ENCODE data around the gene GIPC1.
"Not testable (repeated sequence)": the region's sequence is repeated elsewhere in the genome, so short reads cannot be mapped to it uniquely, and the experiment has no call there.

The GIPC1 gene

DNA sequence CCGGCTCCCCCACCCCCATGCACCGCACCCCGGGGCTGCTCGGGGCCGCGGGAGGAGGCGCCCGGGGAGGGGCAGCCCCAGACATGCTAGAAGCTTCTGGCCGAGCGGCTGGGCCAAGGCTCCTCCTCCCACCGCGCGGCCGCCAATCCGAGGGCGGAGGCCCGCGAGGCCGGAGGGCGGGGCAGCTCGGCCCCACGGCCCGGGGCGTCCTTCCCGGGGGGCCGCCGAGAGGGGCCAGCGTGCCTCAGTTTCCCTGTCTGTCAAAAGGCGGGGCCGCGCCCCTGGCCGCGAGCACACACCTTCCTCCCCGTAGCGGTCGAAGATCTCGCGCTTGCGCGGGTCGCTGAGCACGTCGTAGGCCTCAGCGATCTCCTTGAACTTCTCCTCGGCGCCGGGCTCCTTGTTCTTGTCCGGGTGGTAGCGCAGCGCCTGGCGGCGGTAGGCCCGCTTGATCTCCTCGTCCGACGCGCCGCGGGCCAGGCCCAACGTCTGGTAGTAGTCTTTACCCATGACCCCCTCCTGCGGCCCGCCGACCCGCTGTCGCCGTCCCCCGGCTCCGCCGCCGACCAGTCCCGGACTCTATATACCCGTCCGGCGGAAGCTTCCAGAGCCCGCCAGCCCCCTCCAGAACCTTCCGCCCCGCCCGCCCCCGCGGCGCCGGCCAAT lies 22.0 kb upstream of the GIPC1 start, which contains the start of gene DNAJB1:
TSS of gene DNAJB1 (minus strand) at position 558 of the 666 bp plus-strand sequence. CDS start at position 510, 48 bp downstream.
- peak; percentile 84 for DNase-seq (ENCODE audit: low read depth)

DNA sequence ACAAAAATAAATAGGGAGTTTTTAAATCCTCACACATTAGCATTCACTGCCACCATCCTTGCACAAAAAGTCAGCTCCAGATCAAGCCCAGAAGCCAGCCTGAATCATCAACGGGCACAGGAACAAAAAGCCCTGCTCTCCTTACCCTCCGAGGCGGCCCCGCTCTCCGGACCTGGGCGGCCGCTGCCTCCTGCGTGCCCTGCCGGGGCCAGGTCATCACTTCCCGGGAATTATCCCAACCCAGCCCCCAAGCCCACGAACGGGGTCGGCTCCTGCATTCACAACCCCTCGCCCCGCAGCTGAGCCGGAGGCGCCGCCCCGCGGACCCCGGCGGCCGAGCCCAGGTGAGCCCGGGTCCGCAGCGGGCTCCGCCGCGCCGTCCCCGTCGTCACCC lies 21.5 kb upstream of the GIPC1 start:
- peak; percentile 41 for DNase-seq (ENCODE audit: low read depth)

DNA sequence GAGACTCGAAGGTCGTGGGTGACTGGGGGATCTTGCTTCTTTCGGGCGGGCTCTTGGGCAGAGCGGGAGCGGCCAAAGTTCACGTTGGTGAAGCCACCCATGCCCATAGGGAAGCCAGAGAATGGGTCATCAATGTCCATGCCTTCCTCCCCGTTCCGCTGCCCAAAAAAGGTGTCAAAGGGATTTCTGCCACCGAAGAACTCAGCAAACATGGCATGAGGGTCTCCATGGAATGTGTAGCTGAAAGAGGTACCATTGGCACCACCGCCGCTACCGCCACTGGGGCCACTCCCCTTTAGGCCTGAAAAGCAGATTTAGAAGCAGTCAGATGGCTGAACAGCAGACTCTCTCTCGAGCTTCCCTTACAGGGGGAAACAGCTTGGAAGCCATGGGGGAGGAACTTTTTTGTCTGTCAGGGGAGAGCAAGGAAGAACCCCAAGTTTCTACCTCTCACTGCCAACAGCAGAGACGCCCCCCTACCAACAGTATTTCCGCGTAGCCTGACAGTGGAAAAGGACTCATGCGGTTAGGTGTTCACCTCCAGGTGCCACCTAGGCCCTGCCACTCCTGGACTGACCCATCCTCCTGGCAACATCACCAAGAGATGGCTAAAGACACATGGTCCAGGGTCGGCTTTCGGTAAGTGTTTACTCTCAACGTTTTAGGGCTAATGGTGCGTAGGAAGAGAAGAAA lies 21.0 kb upstream of the GIPC1 start:
- DNase-seq (ENCODE audit: low read depth): peak; percentile 24

DNA sequence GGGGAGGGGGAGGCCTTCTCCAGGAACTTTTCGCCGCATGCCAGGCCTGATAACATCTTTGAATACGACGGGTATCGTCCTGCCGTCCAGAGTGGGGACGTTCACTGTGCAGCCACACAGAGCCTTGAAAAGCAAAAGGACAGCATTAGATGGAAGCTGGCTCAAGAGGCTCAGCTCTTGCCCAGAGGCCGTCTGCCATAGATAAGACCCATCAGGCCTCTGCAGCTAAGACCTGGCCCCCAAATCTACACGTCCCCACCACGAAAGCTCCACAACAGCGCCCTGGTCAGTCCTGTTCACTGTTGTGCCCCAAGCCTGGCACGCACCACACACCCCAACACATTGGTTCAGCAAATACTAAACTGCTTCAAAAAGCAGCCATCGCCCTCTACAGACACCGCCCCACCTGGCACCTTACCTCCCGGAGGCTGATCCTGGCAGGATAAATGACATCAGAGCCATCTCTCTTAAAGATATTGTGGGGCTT lies 20.2 kb upstream of the GIPC1 start:
- DNase-seq (ENCODE audit: low read depth): no peak

DNA sequence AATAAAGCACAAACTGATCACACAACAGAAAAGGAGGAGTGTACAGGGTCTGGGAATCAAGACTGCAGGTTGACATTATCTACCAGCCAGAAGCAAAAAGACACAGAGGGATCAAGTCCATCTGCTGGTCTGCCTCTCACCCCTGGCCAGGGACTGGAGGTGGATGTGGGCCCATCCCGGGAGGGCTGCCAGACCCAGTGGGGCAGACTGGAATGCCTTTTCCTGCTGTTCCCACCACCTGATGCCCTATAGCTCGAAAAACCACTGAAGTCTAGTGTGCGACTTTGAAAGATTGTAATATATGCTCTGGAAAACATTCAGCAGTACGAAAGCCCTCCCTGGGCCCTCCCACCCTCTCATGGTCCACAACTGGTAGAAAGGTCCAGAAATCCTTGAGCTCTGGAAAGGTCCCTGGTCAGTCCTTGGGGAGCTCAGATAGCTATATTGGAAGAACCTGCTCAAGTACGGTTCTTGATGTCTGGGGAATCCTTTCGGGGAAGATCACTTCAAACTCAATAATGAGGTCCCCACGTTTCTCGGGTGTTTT lies 19.6 kb upstream of the GIPC1 start:
- DNase-seq (ENCODE audit: low read depth): peak; percentile 67

DNA sequence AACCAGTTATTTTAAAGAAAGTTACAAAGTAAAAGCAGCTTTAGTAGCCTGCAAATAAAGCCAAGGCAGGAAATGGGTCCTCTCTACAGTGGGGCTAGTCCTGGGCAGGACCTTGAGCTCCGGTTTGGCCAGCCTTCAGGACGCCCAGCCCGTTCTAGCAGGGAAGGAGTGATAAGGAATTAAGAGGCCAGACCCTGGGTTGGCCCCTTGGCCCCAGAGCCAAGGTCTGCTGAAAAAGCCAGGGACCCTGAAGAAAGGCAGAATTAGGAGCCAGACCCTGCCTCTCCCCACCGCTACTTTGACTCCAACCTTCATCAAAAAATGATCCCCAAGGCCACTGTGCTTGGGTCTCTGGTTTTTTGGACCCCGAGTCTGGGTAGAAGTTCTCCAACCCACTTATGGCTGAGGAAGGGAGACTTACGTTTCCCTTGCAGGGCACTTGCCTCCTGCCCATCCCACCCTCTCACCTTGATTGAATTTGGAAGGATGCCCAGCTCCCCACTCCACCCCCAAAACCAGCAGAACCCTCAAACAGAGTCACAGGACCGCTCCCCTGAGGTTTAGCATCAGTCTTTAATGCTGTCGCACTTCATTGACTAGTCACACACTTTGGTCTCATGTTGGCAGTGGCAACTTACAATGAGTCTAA lies 18.4 kb upstream of the GIPC1 start:
- no peak for DNase-seq (ENCODE audit: low read depth)

DNA sequence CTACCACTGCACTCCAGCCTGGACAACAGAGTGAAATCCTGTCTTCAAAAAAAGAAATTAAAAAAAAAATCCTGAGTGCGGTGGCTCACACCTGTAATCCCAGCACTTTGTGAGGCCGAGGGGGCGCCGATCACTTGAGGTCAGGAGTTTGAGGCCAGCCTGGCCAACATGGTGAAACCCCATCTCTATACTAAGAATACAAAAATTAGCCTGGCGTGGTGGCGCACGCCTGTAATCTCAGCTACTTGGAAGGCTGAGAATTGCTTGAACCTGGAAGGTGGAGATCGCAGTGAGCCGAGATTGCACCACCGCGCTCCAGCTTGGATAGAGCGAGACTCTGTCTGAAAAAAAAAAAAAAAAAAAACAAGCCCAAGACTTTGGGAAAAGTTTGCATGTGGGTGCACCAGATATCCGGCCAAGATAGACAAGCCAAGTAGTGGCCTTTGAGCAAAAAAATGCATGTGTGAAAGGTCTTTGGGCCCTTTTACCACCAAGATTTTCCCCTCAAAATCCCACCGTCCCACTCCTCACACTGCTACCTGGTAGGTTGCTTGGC lies 16.6 kb upstream of the GIPC1 start:
- DNase-seq (ENCODE audit: low read depth): no peak

DNA sequence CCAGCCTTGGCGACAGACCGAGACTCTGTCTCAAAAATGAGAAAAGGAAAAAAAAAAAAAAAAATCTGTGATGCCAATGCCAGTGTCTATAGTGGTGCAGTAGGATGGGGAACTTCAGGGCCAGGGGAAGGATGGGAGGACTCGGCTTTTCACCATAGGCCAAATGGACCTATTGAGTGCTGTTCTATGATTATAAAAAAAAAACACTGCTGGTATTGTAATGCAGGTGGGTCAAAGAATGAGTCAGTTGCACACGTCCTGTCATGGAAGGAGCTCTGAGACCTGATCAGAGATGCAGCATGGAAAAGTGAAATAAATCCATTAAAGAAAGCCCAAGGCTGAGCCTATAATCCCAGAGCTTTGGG lies 15.3 kb upstream of the GIPC1 start:
- DNase-seq (ENCODE audit: low read depth): no peak

DNA sequence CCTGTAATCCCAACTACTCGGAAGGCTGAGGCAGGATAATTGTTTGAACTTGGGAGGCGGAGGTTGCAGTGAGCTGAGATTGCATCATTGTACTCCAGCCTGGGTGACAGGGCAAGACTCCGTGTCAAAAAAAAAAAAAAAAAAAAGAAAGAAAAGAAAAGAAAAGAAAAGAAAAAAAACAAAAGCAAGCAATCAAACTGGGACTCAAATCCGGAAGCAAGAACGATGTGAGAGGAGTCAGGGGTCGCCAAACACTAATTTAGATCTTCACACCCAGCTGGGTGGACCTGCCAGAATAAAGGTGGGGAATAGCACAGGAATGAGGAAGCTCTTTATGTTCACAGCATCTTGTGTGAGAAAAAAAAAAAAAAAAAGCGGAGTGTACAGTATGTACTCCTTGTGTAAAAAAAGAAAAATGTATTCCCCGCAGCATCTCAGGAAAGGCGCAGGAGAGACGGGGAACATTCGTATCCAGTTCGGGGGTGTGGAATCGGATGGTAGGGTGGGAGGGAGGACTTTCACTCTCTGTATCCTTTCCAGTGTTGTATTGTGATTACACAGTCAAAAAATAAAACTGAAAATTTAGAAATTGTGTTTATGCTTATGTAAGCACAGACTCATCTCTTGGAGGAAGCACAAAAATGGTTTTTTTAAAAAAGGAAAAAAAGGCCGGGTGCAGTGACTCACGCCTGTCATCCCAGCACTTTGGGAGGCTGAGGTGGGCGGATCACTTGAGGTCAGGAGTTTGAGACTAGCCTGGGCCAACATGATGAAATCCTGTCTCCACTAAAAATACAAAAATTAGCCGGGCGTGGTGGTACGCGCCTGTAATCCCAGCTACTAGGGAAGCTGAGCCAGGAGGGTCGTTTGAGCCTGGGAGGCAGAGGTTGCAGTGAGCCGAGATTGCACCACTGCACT lies 14.6 kb upstream of the GIPC1 start:
- DNase-seq (ENCODE audit: low read depth): peak; percentile 85

DNA sequence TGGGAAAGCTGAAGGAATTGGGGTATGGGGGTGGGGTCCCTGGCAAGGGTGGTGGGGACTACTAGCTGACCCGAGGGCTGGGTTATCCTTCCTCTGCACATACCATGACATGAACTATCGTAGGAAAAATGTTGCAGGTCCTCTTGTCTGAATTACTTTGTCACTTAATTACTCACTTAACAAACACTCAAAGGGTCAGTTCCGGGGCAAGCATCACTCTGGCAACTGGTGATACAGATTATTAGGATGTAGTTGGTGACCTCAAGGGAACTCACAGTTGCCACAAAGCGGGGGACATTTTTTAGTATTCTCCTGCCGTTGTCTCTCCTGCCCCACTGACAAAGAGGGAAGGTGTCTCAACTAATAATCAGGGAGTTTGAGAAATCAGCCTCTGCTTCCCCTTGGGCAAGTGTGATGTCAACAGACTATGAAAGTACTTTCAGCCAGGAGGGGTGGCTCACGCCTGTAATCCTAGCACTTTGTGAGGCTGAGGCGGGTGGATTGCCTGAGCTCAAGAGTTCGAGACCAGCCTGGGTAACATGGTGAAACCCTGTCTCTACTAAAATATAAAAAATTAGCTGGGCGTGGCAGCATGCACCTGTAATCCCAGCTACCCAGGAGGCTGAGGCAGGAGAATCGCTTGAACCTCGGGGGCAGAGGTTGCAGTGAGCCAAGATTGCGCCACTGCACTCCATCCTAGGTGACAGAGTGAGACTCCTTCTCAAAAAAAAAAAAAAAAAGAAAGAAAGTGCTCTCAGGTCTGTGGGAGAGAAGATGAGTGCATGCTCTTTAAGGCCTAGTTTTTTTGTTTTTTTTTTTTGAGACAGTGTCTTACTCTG lies 12.0 kb upstream of the GIPC1 start:
- DNase-seq (ENCODE audit: low read depth): peak; percentile 92

DNA sequence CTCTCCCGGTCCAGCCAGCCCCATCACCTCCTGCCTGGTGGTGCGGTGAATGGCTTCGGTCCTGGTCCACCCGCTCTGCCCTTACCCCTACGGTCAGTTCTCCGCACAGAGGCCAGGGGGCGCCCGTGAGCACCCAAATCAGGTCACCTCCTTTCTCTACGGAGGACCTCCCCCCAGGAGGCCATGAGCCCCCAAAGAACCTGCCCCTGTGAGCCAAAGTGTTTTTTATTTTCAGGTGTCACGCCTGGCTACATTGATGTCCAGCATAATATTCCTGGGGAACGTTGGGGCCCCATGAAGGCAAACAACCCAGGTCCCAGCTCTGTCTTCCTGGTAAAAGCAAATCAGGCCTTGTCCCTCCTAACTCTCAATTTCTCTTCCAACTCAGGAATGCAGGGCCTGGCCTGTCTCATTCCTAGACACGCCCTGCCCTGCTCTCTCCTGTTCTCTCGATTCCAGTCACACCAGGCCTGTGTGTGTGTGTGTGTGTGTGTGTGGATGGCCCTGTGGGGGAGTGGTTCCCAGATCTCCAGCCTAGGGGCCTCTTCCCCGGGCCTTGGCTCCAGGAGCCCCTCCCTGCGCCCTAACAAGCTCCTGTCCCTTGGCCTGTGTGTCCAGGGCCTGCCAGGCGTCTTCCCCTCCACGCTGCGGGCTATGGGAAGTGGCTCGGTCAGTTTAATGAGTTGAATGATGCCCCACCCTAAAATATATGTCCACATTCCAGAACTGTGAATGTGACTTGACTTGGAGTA lies 9.7 kb upstream of the GIPC1 start:
- DNase-seq (ENCODE audit: low read depth): peak; percentile 98

DNA sequence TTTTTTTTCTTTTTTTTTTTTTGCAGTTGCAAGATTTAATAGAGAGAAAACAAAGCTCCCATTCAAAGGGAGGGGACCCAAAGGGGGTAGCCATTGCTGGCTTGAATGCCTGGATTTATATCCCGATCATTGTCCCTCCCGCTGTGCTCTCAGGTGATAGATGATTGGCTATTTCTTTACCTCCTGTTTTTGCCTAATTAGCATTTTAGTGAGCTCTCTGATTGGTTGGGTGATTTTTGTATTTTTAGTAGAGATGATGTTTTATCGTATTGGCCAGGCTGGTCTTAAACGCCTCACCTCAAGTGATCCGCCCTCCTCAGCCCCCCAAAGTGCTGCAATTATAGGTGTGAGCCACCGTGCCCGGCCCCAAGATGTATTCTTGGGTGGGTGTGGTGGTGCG lies 8.6 kb upstream of the GIPC1 start:
- DNase-seq (ENCODE audit: low read depth): not testable (repeated sequence)

DNA sequence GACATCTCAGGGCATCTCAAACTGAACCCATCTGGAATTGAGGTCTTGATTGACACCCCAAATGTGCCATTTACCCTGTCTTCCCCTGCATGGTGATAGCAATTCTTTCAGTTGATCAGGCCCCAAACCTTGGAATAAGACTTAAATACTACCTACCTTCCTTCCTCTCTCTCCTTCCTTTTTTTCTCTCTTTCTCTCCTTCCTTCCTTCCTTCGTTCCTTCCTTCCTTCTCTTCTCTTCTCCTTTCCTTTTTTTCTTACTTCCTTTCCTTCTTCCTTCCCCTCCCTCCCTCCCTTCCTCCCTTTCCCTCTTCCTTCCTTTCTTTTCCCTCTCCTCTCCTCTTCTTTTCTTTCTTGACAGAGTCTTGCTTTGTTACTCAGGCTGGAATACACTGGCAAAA lies 7.4 kb upstream of the GIPC1 start:
- DNase-seq (ENCODE audit: low read depth): no peak

DNA sequence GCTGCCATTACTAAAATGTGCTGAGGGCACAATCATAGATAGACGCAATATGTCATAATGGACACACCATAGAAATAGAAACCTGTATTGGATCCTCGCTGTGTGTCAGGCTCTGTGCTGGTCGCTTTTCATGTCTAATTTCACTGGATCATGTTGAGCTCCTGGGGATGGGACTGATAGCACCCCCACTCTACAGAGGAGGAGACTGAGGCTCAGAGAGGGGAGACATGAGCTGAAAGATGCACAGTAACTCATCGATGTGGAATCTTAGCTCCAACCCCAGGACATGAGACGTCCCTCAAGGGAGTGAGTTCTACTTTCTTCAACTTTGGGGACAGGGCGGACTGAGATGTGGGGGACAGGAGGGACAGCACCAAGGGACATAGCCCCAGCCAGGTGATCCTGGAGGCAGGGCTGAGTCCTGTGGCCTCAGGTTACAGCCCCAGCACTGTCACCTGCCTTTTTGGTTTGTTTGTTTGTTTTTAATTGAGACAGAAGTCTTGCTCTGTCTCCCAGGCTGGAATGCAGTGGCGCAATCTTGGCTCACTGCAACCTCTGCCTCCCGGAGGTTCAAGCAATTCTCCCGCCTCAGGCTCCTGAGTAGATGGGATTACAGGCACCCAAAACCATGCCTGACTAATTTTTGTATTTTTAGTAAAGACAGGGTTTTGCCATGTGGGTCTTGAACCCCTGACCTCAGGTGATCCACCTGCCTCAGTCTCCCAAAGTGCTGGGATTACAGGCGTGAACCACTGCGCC lies 6.6 kb upstream of the GIPC1 start:
- DNase-seq (ENCODE audit: low read depth): peak; percentile 76

DNA sequence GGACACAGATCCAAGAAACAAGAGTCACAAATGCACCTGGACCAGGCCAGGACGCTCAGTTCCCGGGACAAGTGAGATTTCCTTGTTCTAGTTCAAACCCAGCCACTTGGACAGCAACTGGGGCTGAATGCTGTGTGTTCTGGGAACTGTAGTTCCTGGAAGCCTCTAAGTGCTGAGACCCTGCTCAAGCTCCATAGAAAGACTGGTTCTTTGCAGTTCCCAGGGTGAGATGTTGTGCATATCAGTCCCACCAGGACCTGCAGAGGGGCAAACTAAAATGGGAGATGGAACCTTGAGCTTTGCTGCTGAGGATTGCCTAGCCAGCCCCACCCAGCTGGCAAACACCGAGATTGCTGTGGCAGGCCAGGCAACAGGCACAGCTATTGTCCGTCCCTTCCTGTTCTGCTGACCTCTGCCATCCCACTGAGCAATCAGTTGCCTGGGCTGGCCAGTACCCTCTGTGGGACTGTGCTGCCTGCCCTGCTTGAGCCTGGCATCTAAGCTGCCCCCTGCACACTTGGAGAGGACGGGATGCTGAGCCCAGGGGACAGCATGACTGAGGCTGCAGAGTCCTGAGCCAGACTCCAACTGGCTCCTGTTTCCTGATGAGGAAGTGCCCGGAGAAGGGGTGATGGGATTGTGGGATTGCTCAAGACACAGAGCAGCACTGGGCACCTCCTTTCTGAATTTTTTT lies 1.4 kb upstream of the GIPC1 start:
- peak; percentile 38 for DNase-seq (ENCODE audit: low read depth)

DNA sequence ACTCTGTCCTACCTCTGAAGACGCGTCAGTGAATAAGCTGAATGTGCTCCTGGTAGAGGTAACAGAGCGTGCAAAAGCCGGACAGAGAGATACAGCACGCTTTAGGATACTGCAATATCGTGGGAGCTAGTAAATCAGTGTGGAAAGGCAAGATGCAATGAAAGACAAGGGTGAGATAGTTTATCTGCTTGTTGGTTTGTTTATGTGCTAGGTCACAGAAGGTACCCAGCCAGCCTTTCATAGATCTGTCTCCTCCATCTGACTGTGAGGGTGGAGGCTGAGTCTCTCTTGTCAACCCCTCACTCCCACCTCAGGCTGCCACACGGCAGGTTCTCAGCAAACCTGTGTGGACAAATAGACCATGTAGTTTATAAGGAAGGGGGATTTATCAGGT lies 904 bp upstream of the GIPC1 start:
- DNase-seq (ENCODE audit: low read depth): no peak

DNA sequence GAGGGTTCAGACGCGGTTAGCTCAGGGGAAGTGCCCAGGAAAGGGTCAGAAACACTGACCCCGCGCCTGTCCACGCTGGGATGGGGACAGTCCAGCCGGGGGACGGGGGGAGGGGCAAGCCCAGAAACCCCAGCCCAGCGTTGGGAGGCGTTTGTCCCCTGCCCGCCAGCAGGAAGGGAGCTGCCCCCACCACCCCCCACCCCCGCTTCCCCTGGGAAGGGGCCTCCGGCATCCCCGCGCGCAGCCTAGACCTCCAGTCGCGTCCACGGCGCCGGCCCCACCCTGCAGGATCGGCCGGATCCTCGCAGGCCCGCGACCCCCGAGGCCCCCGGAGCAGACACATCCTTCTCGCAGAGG lies 277 bp downstream of the GIPC1 start:
- DNase-seq (ENCODE audit: low read depth): no peak

DNA sequence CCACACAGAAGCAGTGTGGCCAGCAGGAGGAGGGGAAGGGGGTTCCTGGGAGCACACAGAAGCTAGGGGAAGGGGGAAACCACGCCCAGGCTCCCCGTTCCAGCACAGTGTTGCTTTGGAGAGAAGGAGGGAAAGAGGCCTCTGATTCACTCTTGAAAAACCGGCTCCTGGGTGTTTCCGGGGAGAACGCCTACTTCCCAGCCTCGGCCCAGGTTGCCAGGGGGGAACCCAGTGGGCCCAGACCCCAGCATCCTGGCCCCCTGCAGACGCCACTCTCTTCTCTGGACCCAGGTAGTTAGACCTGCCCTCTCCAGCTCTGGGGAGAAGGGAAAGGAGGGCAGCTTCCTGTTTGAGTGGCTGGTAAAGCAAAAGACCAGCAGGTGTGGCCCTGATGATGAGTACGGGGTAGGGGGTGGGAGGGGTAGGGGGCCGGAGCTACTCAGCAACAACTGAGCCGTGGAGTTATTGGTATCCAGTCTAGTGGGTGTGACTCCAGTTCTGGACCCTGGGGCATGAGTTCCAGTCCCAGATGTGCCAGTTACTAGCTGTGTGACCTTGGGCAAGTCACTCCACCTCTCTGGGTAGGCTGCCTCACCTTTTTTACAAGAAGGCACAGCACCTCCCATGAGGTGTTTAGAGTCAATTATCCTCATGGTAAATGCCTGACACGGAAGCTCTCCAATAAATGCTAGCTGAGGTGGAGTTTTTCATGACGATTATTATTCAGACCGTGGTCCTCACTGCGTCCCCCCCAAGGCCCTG lies 836 bp downstream of the GIPC1 start:
- peak; percentile 29 for DNase-seq (ENCODE audit: low read depth)
